Measurements from ENCODE around the gene FMO3.

DNA sequence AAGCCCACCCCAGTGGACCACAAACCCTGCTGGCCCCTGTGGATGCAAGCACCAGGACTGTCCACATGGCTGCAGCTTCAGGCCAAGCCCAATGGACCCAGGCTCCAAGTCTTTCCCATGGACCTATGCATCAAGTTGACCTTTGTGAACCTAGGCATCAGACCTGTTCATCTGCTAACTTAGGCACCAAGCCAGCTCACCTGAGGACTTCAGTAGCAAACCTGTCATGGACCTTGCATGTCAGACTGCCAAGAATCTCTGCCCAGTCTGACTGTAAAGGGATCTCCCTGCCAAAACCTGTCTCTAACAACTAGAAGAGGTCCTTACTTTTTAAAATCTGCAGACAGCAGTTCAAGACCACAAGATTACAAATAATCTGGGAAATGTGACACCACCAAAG, 37.8 kb downstream of the FMO3 start:
- TF ChIP-seq, protein P1, sequence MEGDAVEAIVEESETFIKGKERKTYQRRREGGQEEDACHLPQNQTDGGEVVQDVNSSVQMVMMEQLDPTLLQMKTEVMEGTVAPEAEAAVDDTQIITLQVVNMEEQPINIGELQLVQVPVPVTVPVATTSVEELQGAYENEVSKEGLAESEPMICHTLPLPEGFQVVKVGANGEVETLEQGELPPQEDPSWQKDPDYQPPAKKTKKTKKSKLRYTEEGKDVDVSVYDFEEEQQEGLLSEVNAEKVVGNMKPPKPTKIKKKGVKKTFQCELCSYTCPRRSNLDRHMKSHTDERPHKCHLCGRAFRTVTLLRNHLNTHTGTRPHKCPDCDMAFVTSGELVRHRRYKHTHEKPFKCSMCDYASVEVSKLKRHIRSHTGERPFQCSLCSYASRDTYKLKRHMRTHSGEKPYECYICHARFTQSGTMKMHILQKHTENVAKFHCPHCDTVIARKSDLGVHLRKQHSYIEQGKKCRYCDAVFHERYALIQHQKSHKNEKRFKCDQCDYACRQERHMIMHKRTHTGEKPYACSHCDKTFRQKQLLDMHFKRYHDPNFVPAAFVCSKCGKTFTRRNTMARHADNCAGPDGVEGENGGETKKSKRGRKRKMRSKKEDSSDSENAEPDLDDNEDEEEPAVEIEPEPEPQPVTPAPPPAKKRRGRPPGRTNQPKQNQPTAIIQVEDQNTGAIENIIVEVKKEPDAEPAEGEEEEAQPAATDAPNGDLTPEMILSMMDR (IDR thresholded peaks at IDR 0.05), result no peak
- no peak for TF ChIP-seq POLR2A (IDR thresholded peaks at IDR 0.05)
- no peak for TF ChIP-seq POLR2AphosphoS5 (IDR thresholded peaks at IDR 0.05)

Data from breast epithelium (tissue), 3 donors.